ENCODE data around the gene PHACTR2. TPM values are rescaled to one million over a fixed set of nuclear protein-coding genes. Genes with fewer than 3 reads are reported as not detected.

PHACTR2 gene
- total and polyA plus RNA-seq, 5 experiments from 2014 or later, result 7.1 to 16.0 (median 9.0) TPM

- Mint-ChIP-seq H3K27me3 (peaks cover 3 to 40% (median 6%) of the 10 kb centered on the region in 5 donors), H3K27ac (peak overlapping the region in 1 of 10 donors; percentile 73), H3K36me3 (peaks cover 0 to 9% (median 5%) of the 10 kb centered on the region in 3 donors), H3K4me1 (peaks cover 5 to 23% (median 12%) of the 10 kb centered on the region in 4 donors), H3K9me3 (peaks cover 0 to 10% (median 7%) of the 10 kb centered on the region in 9 donors), H3K4me3 (peak overlapping the region in 9 of 10 donors; percentile 40 to 81 (median 57))
- POLR2A ChIA-PET, result interaction anchor here (1.5 kb wide), 1 partner anchor 166 kb away, joined by 4 read pairs; the partner anchor contains the start of gene LTV1
- ATAC-seq, result no peak
- DNase-seq, result no peak
Measured at GRCh38 chr6:143677577-143677890, 231 bp upstream of the PHACTR2 start.

- H3K27ac Mint-ChIP-seq, result peak overlapping the region in 8 of 10 donors; percentile 12 to 86 (median 32)
- peaks cover 5 to 21% (median 16%) of the 10 kb centered on the region in 9 donors for H3K9me3 Mint-ChIP-seq
- peaks cover 5 to 23% (median 12%) of the 10 kb centered on the region in 4 donors for H3K4me1 Mint-ChIP-seq
- peaks cover 0 to 15% (median 10%) of the 10 kb centered on the region in 3 donors for H3K36me3 Mint-ChIP-seq
- POLR2A ChIA-PET, result interaction anchor here (1.5 kb wide), 1 partner anchor 164 kb away, joined by 4 read pairs; the partner anchor contains the start of gene LTV1
- DNase-seq (peak in 3 of 10 donors; percentile 2 to 16 (median 13)), ATAC-seq (peak; percentile 26 to 48)
- H3K27me3 Mint-ChIP-seq, result peaks cover 3 to 41% (median 6%) of the 10 kb centered on the region in 5 donors
- H3K4me3 Mint-ChIP-seq, result peak overlapping the region; percentile 76 to 89 (median 84)
Measured at GRCh38 chr6:143679041-143679440, 1.3 kb downstream of the PHACTR2 start.

DNA sequence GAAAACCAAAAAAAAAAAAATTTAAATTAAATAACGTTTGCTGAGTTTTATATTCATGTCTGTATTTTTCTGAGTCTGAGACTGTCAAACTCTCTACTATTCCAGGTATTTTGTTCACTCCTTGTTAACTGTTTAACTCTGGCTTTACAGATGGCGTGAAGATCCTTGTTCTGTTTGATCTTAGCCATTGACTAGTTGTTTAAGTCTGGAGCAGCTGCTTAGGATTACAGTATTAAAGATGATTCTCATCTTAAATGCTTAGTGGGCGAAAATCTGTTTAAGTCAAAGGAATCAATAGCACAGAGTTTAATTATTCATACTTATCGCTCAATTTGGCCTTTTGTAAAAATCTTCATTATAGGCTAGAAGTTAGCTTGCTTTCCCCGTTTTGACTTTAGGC is 2.4 kb downstream of the PHACTR2 start:
- H3K27ac Mint-ChIP-seq, result peak overlapping the region in 1 of 10 donors; percentile 3
- peaks cover 0 to 15% (median 10%) of the 10 kb centered on the region in 3 donors for H3K36me3 Mint-ChIP-seq
- peaks cover 5 to 25% (median 16%) of the 10 kb centered on the region in 9 donors for H3K9me3 Mint-ChIP-seq
- H3K27me3 Mint-ChIP-seq, result peaks cover 3 to 36% (median 6%) of the 10 kb centered on the region in 5 donors
- peaks cover 4 to 28% (median 12%) of the 10 kb centered on the region in 4 donors for H3K4me1 Mint-ChIP-seq
- DNase-seq (no peak), ATAC-seq (no peak)
- no peak overlapping the region for H3K4me3 Mint-ChIP-seq
- POLR2A ChIA-PET, result no interaction called here

DNA sequence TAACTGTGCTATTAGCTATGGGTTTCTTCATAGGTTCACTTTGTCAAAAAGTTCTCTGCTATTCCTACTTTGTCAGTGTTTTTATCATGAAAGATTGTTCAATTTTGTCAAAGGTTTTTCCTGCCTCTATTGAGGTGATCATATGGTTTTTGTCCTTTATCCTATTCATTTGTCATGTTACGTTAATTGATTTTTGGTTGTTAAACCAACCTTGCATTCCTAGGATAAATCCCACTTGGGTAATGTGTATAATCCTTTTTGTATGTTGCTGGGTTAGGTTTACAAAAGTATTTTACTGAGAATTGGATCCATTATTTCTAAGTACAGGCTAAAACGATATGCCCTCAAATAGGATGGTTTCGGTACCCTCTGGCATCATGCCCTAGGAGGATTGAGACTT is 5.0 kb downstream of the PHACTR2 start:
- Mint-ChIP-seq H3K4me3 (no peak overlapping the region), H3K36me3 (peaks cover 0 to 15% (median 10%) of the 10 kb centered on the region in 3 donors), H3K27ac (no peak overlapping the region), H3K9me3 (peaks cover 5 to 25% (median 16%) of the 10 kb centered on the region in 9 donors), H3K4me1 (peaks cover 4 to 24% (median 12%) of the 10 kb centered on the region in 4 donors), H3K27me3 (peaks cover 3 to 26% (median 6%) of the 10 kb centered on the region in 5 donors)
- ATAC-seq, result no peak
- POLR2A ChIA-PET, result no interaction called here
- no peak for DNase-seq

- Mint-ChIP-seq H3K9me3 (peaks cover 5 to 25% (median 16%) of the 10 kb centered on the region in 9 donors), H3K36me3 (peaks cover 2 to 15% (median 10%) of the 10 kb centered on the region in 3 donors), H3K27me3 (peaks cover 4 to 15% (median 14%) of the 10 kb centered on the region in 5 donors), H3K4me3 (no peak overlapping the region), H3K4me1 (peaks cover under 1 to 11% (median 5%) of the 10 kb centered on the region in 4 donors), H3K27ac (no peak overlapping the region)
- ATAC-seq, result no peak
- DNase-seq, result no peak
- POLR2A ChIA-PET, result no interaction called here
Measured at GRCh38 chr6:143684486-143684885, 6.7 kb downstream of the PHACTR2 start.

GRCh38 chr6:143685653-143686052 is 7.9 kb downstream of the PHACTR2 start:
- POLR2A ChIA-PET, result interaction anchor here (0.7 kb wide), 1 partner anchor 33 kb away, joined by 5 read pairs; no protein-coding TSS in a partner anchor

DNA sequence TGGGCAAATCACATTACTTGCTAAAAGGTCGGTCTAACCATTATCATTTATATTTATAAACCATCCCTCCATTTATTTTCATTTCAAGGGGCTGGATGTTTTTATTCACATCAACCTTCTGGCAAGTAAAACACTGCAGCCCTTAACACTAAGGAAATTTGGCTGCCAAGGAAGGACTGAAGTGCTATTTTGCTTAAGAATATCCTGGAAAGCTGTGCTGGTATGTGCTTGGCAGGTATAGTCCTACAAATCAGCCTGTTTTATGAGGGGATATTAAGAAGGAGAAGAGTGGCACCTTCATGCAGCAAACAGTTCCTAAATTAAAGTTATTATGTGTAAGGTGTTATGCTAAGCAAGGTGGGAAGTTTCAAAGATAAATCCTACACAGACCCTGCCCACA is 9.8 kb downstream of the PHACTR2 start:
- peaks cover 0 to 12% (median 0%) of the 10 kb centered on the region in 5 donors for H3K27me3 Mint-ChIP-seq
- ATAC-seq (no peak), DNase-seq (no peak)
- H3K9me3 Mint-ChIP-seq, result peaks cover under 1 to 17% (median 7%) of the 10 kb centered on the region in 9 donors
- peak overlapping the region in 1 of 10 donors; percentile 21 for H3K27ac Mint-ChIP-seq
- no peak overlapping the region for H3K4me3 Mint-ChIP-seq
- POLR2A ChIA-PET, result no interaction called here
- H3K36me3 Mint-ChIP-seq, result peaks cover 2 to 5% (median 5%) of the 10 kb centered on the region in 3 donors
- peaks cover 4 to 9% (median 7%) of the 10 kb centered on the region in 4 donors for H3K4me1 Mint-ChIP-seq

More at GRCh38 chr6:143685653-143686052, 7.9 kb downstream of the PHACTR2 start:
- H3K4me1 Mint-ChIP-seq, result peaks cover 4 to 8% (median 6%) of the 10 kb centered on the region in 4 donors
- no peak for DNase-seq
- no peak for ATAC-seq
- H3K9me3 Mint-ChIP-seq, result peaks cover 5 to 25% (median 16%) of the 10 kb centered on the region in 9 donors
- H3K36me3 Mint-ChIP-seq, result peaks cover 2 to 15% (median 10%) of the 10 kb centered on the region in 3 donors
- peaks cover 0 to 15% (median 6%) of the 10 kb centered on the region in 5 donors for H3K27me3 Mint-ChIP-seq
- no peak overlapping the region for H3K27ac Mint-ChIP-seq
- no peak overlapping the region for H3K4me3 Mint-ChIP-seq

- Mint-ChIP-seq H3K4me1 (peaks cover 4 to 10% (median 7%) of the 10 kb centered on the region in 4 donors), H3K4me3 (no peak overlapping the region), H3K36me3 (peaks cover 0 to 2% (median 0%) of the 10 kb centered on the region in 3 donors), H3K9me3 (peaks cover 0 to 8% (median 0%) of the 10 kb centered on the region in 9 donors), H3K27me3 (peaks cover 0 to 13% (median 0%) of the 10 kb centered on the region in 5 donors), H3K27ac (no peak overlapping the region)
- ATAC-seq (no peak), DNase-seq (no peak)
- POLR2A ChIA-PET, result no interaction called here
Measured at GRCh38 chr6:143688681-143689080, 10.9 kb downstream of the PHACTR2 start.

DNA sequence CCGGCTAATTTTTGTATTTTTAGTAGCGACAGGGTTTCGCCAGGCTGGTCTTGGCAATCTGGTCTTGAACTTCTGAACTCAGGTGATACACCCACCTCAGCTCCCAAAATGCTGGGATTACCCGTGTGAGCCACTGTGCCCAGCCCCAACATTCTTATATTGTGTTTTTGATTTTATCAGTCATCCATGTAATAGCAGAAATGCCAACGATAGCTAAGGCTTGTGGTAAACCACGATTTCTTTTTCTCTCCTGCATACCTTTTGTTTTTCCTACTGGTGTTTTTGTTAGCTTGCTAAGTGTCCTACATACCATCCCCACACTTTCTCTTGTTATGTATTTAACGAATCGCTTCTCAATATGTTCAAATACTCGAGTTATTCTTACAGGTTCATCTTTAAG is 12.1 kb downstream of the PHACTR2 start:
- Mint-ChIP-seq H3K4me1 (peaks cover 3 to 12% (median 6%) of the 10 kb centered on the region in 4 donors), H3K27me3 (peaks cover 0 to 16% (median 0%) of the 10 kb centered on the region in 5 donors), H3K36me3 (peaks cover 0 to 2% (median 0%) of the 10 kb centered on the region in 3 donors), H3K27ac (no peak overlapping the region), H3K9me3 (no peaks in the 10 kb centered on the region), H3K4me3 (no peak overlapping the region)
- DNase-seq (no peak), ATAC-seq (no peak)
- POLR2A ChIA-PET, result no interaction called here

- Mint-ChIP-seq H3K4me1 (peaks cover 6 to 14% (median 11%) of the 10 kb centered on the region in 4 donors), H3K27ac (no peak overlapping the region), H3K36me3 (peaks cover 0 to 2% (median 0%) of the 10 kb centered on the region in 3 donors), H3K9me3 (no peaks in the 10 kb centered on the region), H3K4me3 (no peak overlapping the region), H3K27me3 (peaks cover 0 to 16% (median 0%) of the 10 kb centered on the region in 5 donors)
- POLR2A ChIA-PET, result no interaction called here
- DNase-seq, result no peak
- ATAC-seq, result no peak
Measured at GRCh38 chr6:143691155-143691554, 13.4 kb downstream of the PHACTR2 start.

GRCh38 chr6:143691900-143692636 is 14.3 kb downstream of the PHACTR2 start:
- H3K9me3 Mint-ChIP-seq, result no peaks in the 10 kb centered on the region

DNA sequence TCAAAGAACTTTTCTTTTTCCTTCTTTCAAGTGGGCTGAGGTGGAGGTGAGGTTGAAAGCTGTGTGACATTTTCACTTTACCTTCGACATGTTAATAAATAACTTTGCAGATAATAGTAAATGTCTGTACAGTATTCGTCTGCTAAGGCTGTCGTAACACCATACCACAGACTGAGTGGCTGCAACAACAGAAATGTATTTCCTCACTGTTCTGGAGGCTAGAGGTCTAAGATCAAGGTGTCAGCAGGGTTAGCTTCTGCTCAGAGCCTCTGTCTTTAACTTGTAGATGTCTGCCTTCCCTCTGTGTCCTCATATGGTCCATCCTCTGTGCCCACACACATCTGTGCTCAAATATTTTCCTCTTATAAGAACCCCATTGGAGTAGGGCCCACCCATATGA is 14.9 kb downstream of the PHACTR2 start:
- DNase-seq (no peak), ATAC-seq (no peak)
- H3K27ac Mint-ChIP-seq, result no peak overlapping the region
- H3K4me1 Mint-ChIP-seq, result peaks cover 6 to 14% (median 11%) of the 10 kb centered on the region in 4 donors
- H3K27me3 Mint-ChIP-seq, result peaks cover 0 to 16% (median 0%) of the 10 kb centered on the region in 5 donors
- H3K36me3 Mint-ChIP-seq, result peaks cover 0 to 2% (median 0%) of the 10 kb centered on the region in 3 donors
- H3K9me3 Mint-ChIP-seq, result no peaks in the 10 kb centered on the region
- POLR2A ChIA-PET, result no interaction called here
- no peak overlapping the region for H3K4me3 Mint-ChIP-seq

More at GRCh38 chr6:143691900-143692636, 14.3 kb downstream of the PHACTR2 start:
- Mint-ChIP-seq H3K27ac (no peak overlapping the region), H3K4me3 (no peak overlapping the region), H3K36me3 (peaks cover 0 to 2% (median 0%) of the 10 kb centered on the region in 3 donors), H3K4me1 (peaks cover 6 to 14% (median 11%) of the 10 kb centered on the region in 4 donors), H3K27me3 (peaks cover 0 to 16% (median 0%) of the 10 kb centered on the region in 5 donors)
- POLR2A ChIA-PET, result no interaction called here
- DNase-seq (no peak), ATAC-seq (no peak)

DNA sequence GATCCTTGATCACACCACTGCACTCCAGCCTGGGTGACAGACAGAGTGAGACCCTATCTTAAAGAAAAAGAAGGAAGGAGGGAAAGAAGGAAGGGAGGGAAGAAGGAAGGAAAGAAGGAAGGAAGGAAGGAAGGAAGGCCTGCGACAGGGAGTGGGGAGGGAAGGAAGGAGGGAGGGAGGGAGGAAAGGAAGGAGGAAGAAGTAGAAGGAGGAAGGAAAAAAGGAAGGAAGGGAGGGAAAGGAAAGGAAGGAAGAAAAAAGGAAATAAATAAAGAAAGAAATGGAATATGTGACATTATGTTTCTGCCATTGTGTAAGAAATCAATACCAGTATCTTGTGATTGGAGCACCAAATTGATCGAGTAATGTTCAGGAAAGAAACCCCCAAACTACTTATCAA is 16.2 kb downstream of the PHACTR2 start:
- H3K36me3 Mint-ChIP-seq, result peaks cover 0 to 2% (median 0%) of the 10 kb centered on the region in 3 donors
- H3K4me3 Mint-ChIP-seq, result no peak overlapping the region
- peaks cover 6 to 14% (median 11%) of the 10 kb centered on the region in 4 donors for H3K4me1 Mint-ChIP-seq
- POLR2A ChIA-PET, result no interaction called here
- H3K27me3 Mint-ChIP-seq, result peaks cover 0 to 9% (median 0%) of the 10 kb centered on the region in 5 donors
- ATAC-seq (no peak), DNase-seq (no peak)
- no peaks in the 10 kb centered on the region for H3K9me3 Mint-ChIP-seq
- H3K27ac Mint-ChIP-seq, result peak overlapping the region in 1 of 10 donors; percentile 88
